ENCODE measurements around the gene MTF1.
"Not testable (repeated sequence)": the region's sequence is repeated elsewhere in the genome, so short reads cannot be mapped to it uniquely, and the experiment has no call there.

MTF1 gene

GRCh38 chr1:37859507-37860345, at the start of gene MTF1:
Gene MTF1 (minus strand): TSS chr1:37859592. CDS start chr1:37857658, 1,934 bp downstream.
- Mint-ChIP-seq H3K36me3 (ENCODE audit: insufficient read depth) (peaks cover 23% of the 10 kb centered on the region), H3K4me1 (peaks cover 24% of the 10 kb centered on the region)

DNA sequence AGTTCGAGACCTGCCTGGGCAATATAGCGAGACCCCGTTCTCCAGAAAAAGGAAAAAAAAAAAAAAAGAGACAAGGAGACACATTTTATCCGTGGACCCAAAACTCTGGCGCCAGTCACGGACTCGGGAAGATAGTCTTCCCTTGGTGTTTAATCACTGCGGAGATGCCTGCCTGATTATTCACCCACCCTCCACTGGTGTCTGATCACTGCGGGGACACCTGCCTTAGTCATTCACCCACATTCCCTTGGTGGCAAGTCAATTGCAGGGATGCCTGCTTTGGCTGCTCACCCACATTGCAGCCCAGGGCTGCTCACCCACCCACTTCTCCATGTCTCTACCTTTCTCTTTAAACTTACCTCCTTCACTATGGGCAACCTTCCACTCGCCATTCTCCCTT, 49.1 kb upstream of the MTF1 start:
- not testable (repeated sequence) for H3K9me3 Mint-ChIP-seq; DNase-seq (ENCODE audit: low spot score in 2 of 2); H3K36me3 Mint-ChIP-seq (ENCODE audit: insufficient read depth); H3K4me3 Mint-ChIP-seq; H3K27ac Mint-ChIP-seq (ENCODE audit: low read depth); H3K27me3 Mint-ChIP-seq; ATAC-seq (replicated peaks; ENCODE audit: extremely low read depth, poor library complexity, severe bottlenecking)
- H3K4me1 Mint-ChIP-seq = peaks cover 20% of the 10 kb centered on the region

More at GRCh38 chr1:37859507-37860345, at the start of gene MTF1:
- Mint-ChIP-seq H3K27ac (ENCODE audit: low read depth) (peak within 1 kb of the TSS; percentile 97), H3K9me3 (no peaks in the 10 kb centered on the region), H3K4me3 (peak within 1 kb of the TSS; percentile 98), H3K27me3 (no peaks in the 10 kb centered on the region)
- ATAC-seq (replicated peaks; ENCODE audit: extremely low read depth, poor library complexity, severe bottlenecking) (peak; percentile 99), DNase-seq (ENCODE audit: low spot score in 2 of 2) (peak; percentile 90 to 96)

DNA sequence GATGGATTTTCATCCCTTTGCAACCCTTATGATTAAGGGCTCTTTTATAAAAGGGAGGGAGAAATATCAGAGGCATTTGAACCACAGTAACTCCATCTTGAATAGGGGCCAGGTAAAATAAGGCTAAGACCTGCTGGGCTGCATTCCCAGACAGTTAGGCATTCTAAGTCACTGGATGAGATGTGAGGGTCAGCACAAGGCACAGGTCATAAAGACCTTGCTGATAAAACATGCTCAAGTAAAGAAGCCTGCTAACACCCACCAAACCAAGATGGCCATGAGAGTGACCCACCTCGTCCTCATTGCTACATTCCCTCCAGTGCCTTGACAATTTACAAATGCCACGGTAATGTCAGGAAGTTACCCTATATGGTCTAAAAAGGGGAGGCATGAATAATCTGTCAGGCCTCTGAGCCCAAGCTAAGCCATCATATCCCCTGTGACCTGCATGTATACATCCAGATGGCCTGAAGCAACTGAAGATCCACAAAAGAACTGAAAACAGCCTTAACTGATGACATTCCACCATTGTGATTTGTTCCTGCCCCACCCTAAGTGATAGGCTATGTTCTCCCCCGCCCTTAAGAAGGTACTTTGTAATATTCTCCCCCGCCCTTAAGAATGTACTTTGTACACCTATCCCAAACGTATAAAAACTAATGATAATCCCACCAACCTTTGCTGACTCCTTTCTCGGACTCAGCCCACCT, 48.2 kb upstream of the MTF1 start:
- not testable (repeated sequence) for H3K4me3 Mint-ChIP-seq; H3K36me3 Mint-ChIP-seq (ENCODE audit: insufficient read depth); H3K9me3 Mint-ChIP-seq; DNase-seq (ENCODE audit: low spot score in 2 of 2); H3K27me3 Mint-ChIP-seq; H3K27ac Mint-ChIP-seq (ENCODE audit: low read depth); ATAC-seq (replicated peaks; ENCODE audit: extremely low read depth, poor library complexity, severe bottlenecking)
- peaks cover 20% of the 10 kb centered on the region for H3K4me1 Mint-ChIP-seq

- H3K4me3 Mint-ChIP-seq; DNase-seq (ENCODE audit: low spot score in 2 of 2); H3K27me3 Mint-ChIP-seq; H3K27ac Mint-ChIP-seq (ENCODE audit: low read depth); ATAC-seq (replicated peaks; ENCODE audit: extremely low read depth, poor library complexity, severe bottlenecking); H3K9me3 Mint-ChIP-seq; H3K36me3 Mint-ChIP-seq (ENCODE audit: insufficient read depth): not testable (repeated sequence)
- peaks cover 29% of the 10 kb centered on the region for H3K4me1 Mint-ChIP-seq
Observed at GRCh38 chr1:37906591-37906990, 47.2 kb upstream of the MTF1 start.

- Mint-ChIP-seq H3K9me3 (peaks cover 5% of the 10 kb centered on the region), H3K27ac (ENCODE audit: low read depth) (no peak overlapping the region), H3K27me3 (no peaks in the 10 kb centered on the region), H3K4me3 (no peak overlapping the region), H3K36me3 (ENCODE audit: insufficient read depth) (peaks cover 8% of the 10 kb centered on the region), H3K4me1 (peaks cover 35% of the 10 kb centered on the region)
- DNase-seq (ENCODE audit: low spot score in 2 of 2) = no peak
- ATAC-seq (replicated peaks; ENCODE audit: extremely low read depth, poor library complexity, severe bottlenecking) = no peak
Observed at GRCh38 chr1:37905727-37906126, 46.3 kb upstream of the MTF1 start.

GRCh38 chr1:37903921-37904320, 44.5 kb upstream of the MTF1 start:
- H3K4me1 Mint-ChIP-seq = peaks cover 27% of the 10 kb centered on the region
- not testable (repeated sequence) for H3K9me3 Mint-ChIP-seq; H3K36me3 Mint-ChIP-seq (ENCODE audit: insufficient read depth); H3K4me3 Mint-ChIP-seq; H3K27me3 Mint-ChIP-seq; H3K27ac Mint-ChIP-seq (ENCODE audit: low read depth); ATAC-seq (replicated peaks; ENCODE audit: extremely low read depth, poor library complexity, severe bottlenecking); DNase-seq (ENCODE audit: low spot score in 2 of 2)

GRCh38 chr1:37902983-37903382, 43.6 kb upstream of the MTF1 start:
- H3K4me1 Mint-ChIP-seq = peaks cover 18% of the 10 kb centered on the region
- no peak for DNase-seq (ENCODE audit: low spot score in 2 of 2)
- no peak for ATAC-seq (replicated peaks; ENCODE audit: extremely low read depth, poor library complexity, severe bottlenecking)
- H3K27ac Mint-ChIP-seq (ENCODE audit: low read depth) = no peak overlapping the region
- no peaks in the 10 kb centered on the region for H3K9me3 Mint-ChIP-seq
- H3K36me3 Mint-ChIP-seq (ENCODE audit: insufficient read depth) = peaks cover 8% of the 10 kb centered on the region
- no peaks in the 10 kb centered on the region for H3K27me3 Mint-ChIP-seq
- H3K4me3 Mint-ChIP-seq = no peak overlapping the region

DNA sequence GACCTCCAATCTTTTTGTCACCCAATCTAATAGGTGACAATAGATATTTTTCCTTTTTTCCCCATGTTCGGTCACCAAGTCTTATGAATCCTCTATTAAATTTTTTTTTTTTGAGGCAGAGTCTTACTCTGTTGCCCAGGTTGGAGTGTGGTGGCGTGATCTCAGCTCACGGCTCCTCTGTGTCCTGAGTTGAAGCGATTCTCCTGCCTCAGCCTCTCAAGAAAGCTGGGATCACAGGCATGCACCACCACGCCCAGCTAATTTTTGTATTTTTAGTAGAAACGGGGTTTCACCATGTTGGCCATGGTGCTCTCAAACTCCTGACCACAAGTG, 42.5 kb upstream of the MTF1 start:
- ATAC-seq (replicated peaks; ENCODE audit: extremely low read depth, poor library complexity, severe bottlenecking) (no peak), DNase-seq (ENCODE audit: low spot score in 2 of 2) (no peak)
- H3K36me3 Mint-ChIP-seq (ENCODE audit: insufficient read depth) = peaks cover 8% of the 10 kb centered on the region
- H3K27me3 Mint-ChIP-seq = no peaks in the 10 kb centered on the region
- peaks cover 15% of the 10 kb centered on the region for H3K4me1 Mint-ChIP-seq
- no peak overlapping the region for H3K27ac Mint-ChIP-seq (ENCODE audit: low read depth)
- no peak overlapping the region for H3K4me3 Mint-ChIP-seq
- H3K9me3 Mint-ChIP-seq = no peaks in the 10 kb centered on the region

- ATAC-seq (replicated peaks; ENCODE audit: extremely low read depth, poor library complexity, severe bottlenecking) (no peak), DNase-seq (ENCODE audit: low spot score in 2 of 2) (no peak)
- H3K4me3 Mint-ChIP-seq = no peak overlapping the region
- H3K36me3 Mint-ChIP-seq (ENCODE audit: insufficient read depth) = peaks cover 8% of the 10 kb centered on the region
- H3K27me3 Mint-ChIP-seq = no peaks in the 10 kb centered on the region
- H3K27ac Mint-ChIP-seq (ENCODE audit: low read depth) = no peak overlapping the region
- H3K9me3 Mint-ChIP-seq = no peaks in the 10 kb centered on the region
- peaks cover 15% of the 10 kb centered on the region for H3K4me1 Mint-ChIP-seq
Observed at GRCh38 chr1:37901191-37901892, 42.0 kb upstream of the MTF1 start.

DNA sequence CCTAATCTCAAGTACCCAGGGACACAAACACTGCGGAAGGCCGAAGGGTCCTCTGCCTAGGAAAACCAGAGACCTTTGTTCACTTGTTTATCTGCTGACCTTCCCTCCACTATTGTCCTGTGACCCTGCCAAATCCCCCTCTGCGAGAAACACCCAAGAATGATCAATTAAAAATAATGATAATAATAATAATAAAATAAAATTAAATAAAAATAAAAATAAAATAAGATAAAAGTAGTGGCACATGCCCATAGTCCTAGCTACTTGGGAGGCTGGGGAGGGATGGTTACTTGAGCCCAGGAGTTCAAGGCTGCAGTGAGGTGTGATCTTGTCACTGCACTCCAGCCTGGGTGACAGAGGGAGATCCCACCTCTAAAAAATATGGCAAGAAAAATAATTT, 38.2 kb upstream of the MTF1 start:
- not testable (repeated sequence) for DNase-seq (ENCODE audit: low spot score in 2 of 2); H3K27ac Mint-ChIP-seq (ENCODE audit: low read depth); H3K36me3 Mint-ChIP-seq (ENCODE audit: insufficient read depth); H3K9me3 Mint-ChIP-seq; ATAC-seq (replicated peaks; ENCODE audit: extremely low read depth, poor library complexity, severe bottlenecking); H3K27me3 Mint-ChIP-seq; H3K4me3 Mint-ChIP-seq
- H3K4me1 Mint-ChIP-seq = peaks cover 15% of the 10 kb centered on the region

DNA sequence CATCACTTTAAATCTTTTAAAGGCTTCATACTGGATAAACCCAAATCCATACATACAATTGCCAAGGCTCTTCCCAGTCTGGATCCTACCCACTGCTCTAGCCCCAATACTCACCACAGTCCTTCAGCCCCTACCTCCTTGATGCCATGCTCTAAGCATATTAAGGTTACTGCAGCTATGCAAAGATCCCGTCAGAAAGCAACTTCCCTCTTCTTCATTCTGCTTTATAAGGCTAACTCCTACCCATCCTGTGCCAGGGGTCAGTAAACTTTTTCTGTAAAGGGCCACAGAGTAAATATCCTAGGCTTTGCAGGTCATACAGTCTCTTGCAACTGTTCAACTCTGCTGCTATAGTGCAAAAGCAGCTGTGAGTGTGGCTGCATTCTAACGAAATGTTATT, 34.3 kb upstream of the MTF1 start:
- no peak overlapping the region for H3K4me3 Mint-ChIP-seq
- peaks cover 8% of the 10 kb centered on the region for H3K36me3 Mint-ChIP-seq (ENCODE audit: insufficient read depth)
- no peak for DNase-seq (ENCODE audit: low spot score in 2 of 2)
- no peaks in the 10 kb centered on the region for H3K9me3 Mint-ChIP-seq
- H3K27ac Mint-ChIP-seq (ENCODE audit: low read depth) = no peak overlapping the region
- no peak for ATAC-seq (replicated peaks; ENCODE audit: extremely low read depth, poor library complexity, severe bottlenecking)
- H3K27me3 Mint-ChIP-seq = no peaks in the 10 kb centered on the region
- no peaks in the 10 kb centered on the region for H3K4me1 Mint-ChIP-seq

- Mint-ChIP-seq H3K4me1 (no peaks in the 10 kb centered on the region), H3K27ac (ENCODE audit: low read depth) (peak overlapping the region; percentile 20), H3K36me3 (ENCODE audit: insufficient read depth) (peaks cover 13% of the 10 kb centered on the region), H3K9me3 (no peaks in the 10 kb centered on the region), H3K27me3 (no peaks in the 10 kb centered on the region), H3K4me3 (no peak overlapping the region)
- no peak for ATAC-seq (replicated peaks; ENCODE audit: extremely low read depth, poor library complexity, severe bottlenecking)
- no peak for DNase-seq (ENCODE audit: low spot score in 2 of 2)
Observed at GRCh38 chr1:37892151-37893047, 33.0 kb upstream of the MTF1 start.

All from central memory CD8-positive, alpha-beta T cell (primary cell).